Measurements from ENCODE around the gene BDKRB2. TPM values are rescaled to one million over a fixed set of nuclear protein-coding genes. Genes with fewer than 3 reads are reported as not detected.

Gene BDKRB2
- polyA plus RNA-seq, 2 donors, result 8.2 to 15.1 TPM

DNA sequence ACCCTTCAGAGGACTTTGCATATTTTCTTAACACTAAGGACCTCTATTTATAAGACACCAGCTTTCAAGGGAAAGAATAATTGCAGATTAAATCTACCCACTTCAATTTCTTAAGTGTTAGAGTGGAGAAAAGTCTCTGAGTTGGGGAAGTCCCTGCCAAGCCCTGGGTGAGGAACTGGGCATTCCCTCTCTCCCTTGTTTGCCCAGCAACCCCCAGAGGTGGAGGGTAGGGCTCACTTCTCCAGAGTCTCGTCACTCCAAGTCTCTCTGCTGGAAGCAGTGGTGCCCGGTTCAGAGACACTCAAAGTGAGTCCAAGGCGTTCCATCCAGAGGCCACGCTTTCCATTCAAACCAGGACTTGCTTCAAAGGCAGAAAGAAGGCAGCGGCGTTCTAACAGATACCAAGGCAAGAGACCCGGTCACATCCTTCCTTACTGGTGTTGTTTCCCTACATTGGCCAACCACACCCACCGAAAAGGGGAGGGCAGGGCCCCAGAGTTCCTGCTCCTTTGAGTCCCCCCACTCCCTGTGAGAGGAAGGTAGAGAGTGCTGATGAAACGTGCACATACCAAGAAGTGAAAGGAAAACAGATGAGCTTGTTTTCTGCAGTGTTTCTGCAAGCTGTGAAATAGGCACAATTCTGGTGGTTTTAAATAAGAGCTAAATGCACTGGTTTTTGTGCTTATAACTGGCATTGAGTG, 6.1 kb upstream of the BDKRB2 start:
- peak overlapping the region in 1 of 2 donors; percentile 60 for H3K27ac ChIP-seq (ENCODE audit: low read depth in 2 of 2, low read length in 1 of 2)
- no peaks in the 10 kb centered on the region for H3K27me3 ChIP-seq (ENCODE audit: control insufficient read depth in 1 of 2, insufficient read depth in 2 of 2, low read length in 2 of 2)
- 30 to 39% methylated on average over 9 of the region's 9 CpGs for WGBS, 2 donors
- no peak overlapping the region for H3K4me3 ChIP-seq (ENCODE audit: low read depth in 1 of 2, low read length in 2 of 2)
- no peaks in the 10 kb centered on the region for H3K36me3 ChIP-seq (ENCODE audit: control insufficient read depth in 2 of 2, insufficient read depth in 2 of 2, low read length in 1 of 2)
- peaks cover 2 to 13% of the 10 kb centered on the region in 2 donors for H3K4me1 ChIP-seq (ENCODE audit: control insufficient read depth in 2 of 2, insufficient read depth in 2 of 2, low read length in 1 of 2)
- H3K9me3 ChIP-seq (ENCODE audit: control insufficient read depth in 2 of 2, insufficient read depth in 1 of 2, low read depth in 1 of 2, low read length in 1 of 2), result no peaks in the 10 kb centered on the region

DNA sequence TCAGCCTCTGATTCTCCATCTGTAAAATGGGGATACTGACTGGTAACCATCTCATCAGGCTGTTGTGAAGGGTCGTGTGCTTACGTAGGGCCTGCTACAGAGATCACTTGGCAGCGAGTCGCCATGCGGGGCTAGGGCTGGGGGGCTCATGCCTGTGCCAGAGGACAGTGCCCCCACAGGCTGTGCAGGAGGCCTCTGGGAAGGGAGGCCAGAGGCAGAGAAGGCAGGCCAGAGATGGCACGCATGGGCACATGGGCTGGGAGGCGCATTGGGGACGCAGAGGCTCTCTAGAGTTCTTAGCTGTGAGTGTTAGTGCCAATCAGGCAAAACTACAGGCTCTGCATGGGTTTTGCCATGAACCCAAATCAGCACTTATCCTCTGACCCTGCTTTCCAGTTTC, 3.5 kb upstream of the BDKRB2 start:
- Histone ChIP-seq H3K36me3 (ENCODE audit: control insufficient read depth in 2 of 2, insufficient read depth in 2 of 2, low read length in 1 of 2) (no peaks in the 10 kb centered on the region), H3K9me3 (ENCODE audit: control insufficient read depth in 2 of 2, insufficient read depth in 1 of 2, low read depth in 1 of 2, low read length in 1 of 2) (no peaks in the 10 kb centered on the region), H3K27ac (ENCODE audit: low read depth in 2 of 2, low read length in 1 of 2) (no peak overlapping the region), H3K4me1 (ENCODE audit: control insufficient read depth in 2 of 2, insufficient read depth in 2 of 2, low read length in 1 of 2) (peaks cover 2 to 8% of the 10 kb centered on the region in 2 donors), H3K4me3 (ENCODE audit: low read depth in 1 of 2, low read length in 2 of 2) (no peak overlapping the region), H3K27me3 (ENCODE audit: control insufficient read depth in 1 of 2, insufficient read depth in 2 of 2, low read length in 2 of 2) (no peaks in the 10 kb centered on the region)
- WGBS, 2 donors, result 95 to 97% methylated on average over 8 of the region's 8 CpGs

- H3K27ac ChIP-seq (ENCODE audit: low read depth in 2 of 2, low read length in 1 of 2), result no peak overlapping the region
- H3K27me3 ChIP-seq (ENCODE audit: control insufficient read depth in 1 of 2, insufficient read depth in 2 of 2, low read length in 2 of 2), result no peaks in the 10 kb centered on the region
- H3K4me1 ChIP-seq (ENCODE audit: control insufficient read depth in 2 of 2, insufficient read depth in 2 of 2, low read length in 1 of 2), result peaks cover 2 to 12% of the 10 kb centered on the region in 2 donors
- no peaks in the 10 kb centered on the region for H3K36me3 ChIP-seq (ENCODE audit: control insufficient read depth in 2 of 2, insufficient read depth in 2 of 2, low read length in 1 of 2)
- H3K9me3 ChIP-seq (ENCODE audit: control insufficient read depth in 2 of 2, insufficient read depth in 1 of 2, low read depth in 1 of 2, low read length in 1 of 2), result no peaks in the 10 kb centered on the region
- 62 to 69% methylated on average over 10 of the region's 10 CpGs for WGBS, 2 donors
- H3K4me3 ChIP-seq (ENCODE audit: low read depth in 1 of 2, low read length in 2 of 2), result no peak overlapping the region
Measured at GRCh38 chr14:96201965-96202364, 2.7 kb upstream of the BDKRB2 start.

- no peaks in the 10 kb centered on the region for H3K36me3 ChIP-seq (ENCODE audit: control insufficient read depth in 2 of 2, insufficient read depth in 2 of 2, low read length in 1 of 2)
- 82 to 90% methylated on average over 11 of the region's 11 CpGs for WGBS, 2 donors
- no peaks in the 10 kb centered on the region for H3K27me3 ChIP-seq (ENCODE audit: control insufficient read depth in 1 of 2, insufficient read depth in 2 of 2, low read length in 2 of 2)
- no peak overlapping the region for H3K4me3 ChIP-seq (ENCODE audit: low read depth in 1 of 2, low read length in 2 of 2)
- no peak overlapping the region for H3K27ac ChIP-seq (ENCODE audit: low read depth in 2 of 2, low read length in 1 of 2)
- H3K4me1 ChIP-seq (ENCODE audit: control insufficient read depth in 2 of 2, insufficient read depth in 2 of 2, low read length in 1 of 2), result peaks cover 2 to 10% of the 10 kb centered on the region in 2 donors
- H3K9me3 ChIP-seq (ENCODE audit: control insufficient read depth in 2 of 2, insufficient read depth in 1 of 2, low read depth in 1 of 2, low read length in 1 of 2), result no peaks in the 10 kb centered on the region
Measured at GRCh38 chr14:96202441-96203094, 2.1 kb upstream of the BDKRB2 start.

- Histone ChIP-seq H3K36me3 (ENCODE audit: control insufficient read depth in 2 of 2, insufficient read depth in 2 of 2, low read length in 1 of 2) (no peaks in the 10 kb centered on the region), H3K4me1 (ENCODE audit: control insufficient read depth in 2 of 2, insufficient read depth in 2 of 2, low read length in 1 of 2) (peaks cover under 1 to 10% of the 10 kb centered on the region in 2 donors), H3K4me3 (ENCODE audit: low read depth in 1 of 2, low read length in 2 of 2) (no peak overlapping the region), H3K27ac (ENCODE audit: low read depth in 2 of 2, low read length in 1 of 2) (no peak overlapping the region), H3K27me3 (ENCODE audit: control insufficient read depth in 1 of 2, insufficient read depth in 2 of 2, low read length in 2 of 2) (no peaks in the 10 kb centered on the region), H3K9me3 (ENCODE audit: control insufficient read depth in 2 of 2, insufficient read depth in 1 of 2, low read depth in 1 of 2, low read length in 1 of 2) (no peaks in the 10 kb centered on the region)
- 93 to 94% methylated on average over 3 of the region's 3 CpGs for WGBS, 2 donors
Measured at GRCh38 chr14:96203116-96203515, 1.5 kb upstream of the BDKRB2 start.

DNA sequence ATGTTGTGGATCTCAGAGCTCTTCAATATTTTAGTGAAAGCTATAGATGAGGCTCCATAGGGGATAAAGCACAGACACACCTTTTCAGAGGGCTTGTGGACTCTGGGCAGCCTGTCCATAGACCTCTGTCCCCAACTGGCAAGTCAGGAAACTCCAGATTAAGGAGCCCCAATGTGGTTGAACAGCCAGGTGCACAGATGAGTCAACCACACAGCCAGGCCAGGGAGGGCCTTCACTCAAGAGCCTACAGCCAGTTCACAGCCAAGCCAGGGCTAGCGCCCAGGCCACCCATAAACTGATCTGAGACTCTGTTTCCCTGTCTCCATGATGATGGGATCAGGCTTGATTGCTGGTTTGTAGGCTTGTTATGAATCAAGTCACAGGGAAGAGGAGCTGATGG, 1.0 kb upstream of the BDKRB2 start:
- no peak overlapping the region for H3K4me3 ChIP-seq (ENCODE audit: low read depth in 1 of 2, low read length in 2 of 2)
- H3K9me3 ChIP-seq (ENCODE audit: control insufficient read depth in 2 of 2, insufficient read depth in 1 of 2, low read depth in 1 of 2, low read length in 1 of 2), result no peaks in the 10 kb centered on the region
- WGBS, 2 donors, result 57 to 60% methylated on average over 1 of the region's 1 CpG
- no peaks in the 10 kb centered on the region for H3K27me3 ChIP-seq (ENCODE audit: control insufficient read depth in 1 of 2, insufficient read depth in 2 of 2, low read length in 2 of 2)
- H3K36me3 ChIP-seq (ENCODE audit: control insufficient read depth in 2 of 2, insufficient read depth in 2 of 2, low read length in 1 of 2), result no peaks in the 10 kb centered on the region
- H3K27ac ChIP-seq (ENCODE audit: low read depth in 2 of 2, low read length in 1 of 2), result peak overlapping the region; percentile 87 to 99
- peaks cover 0 to 10% of the 10 kb centered on the region in 2 donors for H3K4me1 ChIP-seq (ENCODE audit: control insufficient read depth in 2 of 2, insufficient read depth in 2 of 2, low read length in 1 of 2)

GRCh38 chr14:96205059-96205977, 679 bp downstream of the BDKRB2 start:
- Histone ChIP-seq H3K4me1 (ENCODE audit: control insufficient read depth in 2 of 2, insufficient read depth in 2 of 2, low read length in 1 of 2) (peaks cover 0 to 10% of the 10 kb centered on the region in 2 donors), H3K27ac (ENCODE audit: low read depth in 2 of 2, low read length in 1 of 2) (peak overlapping the region; percentile 87 to 99), H3K4me3 (ENCODE audit: low read depth in 1 of 2, low read length in 2 of 2) (peak overlapping the region; percentile 65 to 83), H3K27me3 (ENCODE audit: control insufficient read depth in 1 of 2, insufficient read depth in 2 of 2, low read length in 2 of 2) (no peaks in the 10 kb centered on the region), H3K9me3 (ENCODE audit: control insufficient read depth in 2 of 2, insufficient read depth in 1 of 2, low read depth in 1 of 2, low read length in 1 of 2) (no peaks in the 10 kb centered on the region), H3K36me3 (ENCODE audit: control insufficient read depth in 2 of 2, insufficient read depth in 2 of 2, low read length in 1 of 2) (no peaks in the 10 kb centered on the region)
- WGBS, 2 donors, result 20 to 27% methylated on average over 21 of the region's 21 CpGs

DNA sequence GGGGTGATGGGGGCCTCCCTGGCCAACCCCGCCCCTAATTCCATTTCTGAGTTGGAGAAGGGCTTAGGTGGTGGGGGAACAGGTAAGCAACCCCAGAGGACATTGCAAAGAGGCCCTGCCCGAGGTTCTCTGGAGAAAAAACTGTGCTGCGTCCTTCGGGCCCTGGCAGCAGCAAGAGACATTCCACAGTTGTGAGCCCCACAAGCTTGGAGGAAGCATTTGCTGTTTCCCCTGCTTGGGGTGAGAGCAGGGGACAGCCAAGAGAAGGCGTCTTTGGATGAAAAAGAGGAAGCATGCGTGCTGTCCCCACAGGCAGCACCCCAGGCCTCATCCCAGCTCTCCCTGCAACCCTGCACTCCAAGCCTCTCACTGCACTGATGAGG, 1.3 kb downstream of the BDKRB2 start:
- H3K27ac ChIP-seq (ENCODE audit: low read depth in 2 of 2, low read length in 1 of 2), result peak overlapping the region; percentile 87 to 99
- peak overlapping the region; percentile 65 to 83 for H3K4me3 ChIP-seq (ENCODE audit: low read depth in 1 of 2, low read length in 2 of 2)
- WGBS, 2 donors, result 19% methylated on average over 6 of the region's 6 CpGs
- no peaks in the 10 kb centered on the region for H3K27me3 ChIP-seq (ENCODE audit: control insufficient read depth in 1 of 2, insufficient read depth in 2 of 2, low read length in 2 of 2)
- peaks cover 0 to under 1% of the 10 kb centered on the region in 2 donors for H3K36me3 ChIP-seq (ENCODE audit: control insufficient read depth in 2 of 2, insufficient read depth in 2 of 2, low read length in 1 of 2)
- peaks cover 0 to 10% of the 10 kb centered on the region in 2 donors for H3K4me1 ChIP-seq (ENCODE audit: control insufficient read depth in 2 of 2, insufficient read depth in 2 of 2, low read length in 1 of 2)
- no peaks in the 10 kb centered on the region for H3K9me3 ChIP-seq (ENCODE audit: control insufficient read depth in 2 of 2, insufficient read depth in 1 of 2, low read depth in 1 of 2, low read length in 1 of 2)

- peak overlapping the region; percentile 65 to 83 for H3K4me3 ChIP-seq (ENCODE audit: low read depth in 1 of 2, low read length in 2 of 2)
- H3K36me3 ChIP-seq (ENCODE audit: control insufficient read depth in 2 of 2, insufficient read depth in 2 of 2, low read length in 1 of 2), result peaks cover 0 to 5% of the 10 kb centered on the region in 2 donors
- no peaks in the 10 kb centered on the region for H3K27me3 ChIP-seq (ENCODE audit: control insufficient read depth in 1 of 2, insufficient read depth in 2 of 2, low read length in 2 of 2)
- H3K27ac ChIP-seq (ENCODE audit: low read depth in 2 of 2, low read length in 1 of 2), result peak overlapping the region; percentile 87 to 99
- H3K9me3 ChIP-seq (ENCODE audit: control insufficient read depth in 2 of 2, insufficient read depth in 1 of 2, low read depth in 1 of 2, low read length in 1 of 2), result peaks cover under 1 to 2% of the 10 kb centered on the region in 2 donors
- peaks cover 0 to 12% of the 10 kb centered on the region in 2 donors for H3K4me1 ChIP-seq (ENCODE audit: control insufficient read depth in 2 of 2, insufficient read depth in 2 of 2, low read length in 1 of 2)
- WGBS, 2 donors, result 33 to 34% methylated on average over 8 of the region's 8 CpGs
Measured at GRCh38 chr14:96206461-96206860, 1.8 kb downstream of the BDKRB2 start.
